H9 (cell line): ENCODE results near the gene TPPP3. TPM values are rescaled to one million over a fixed set of nuclear protein-coding genes. Genes with fewer than 3 reads are reported as not detected.

Source experiments
- DNase-seq: peaks from one replicate; pipeline ENCODE4 v3.0.0-alpha.2; 2017
- H2AFZ ChIP-seq: one replicate; pipeline ENCODE4 v1.6.1; 2013; ENCODE audit warnings: mild to moderate bottlenecking, low read length, control low read depth, moderate library complexity
- H2AK5ac ChIP-seq: 2 replicates; pipeline ENCODE4 v1.6.1; 2013; ENCODE audit warnings: low read length, control low read depth, mixed read lengths; ENCODE audit not compliant: insufficient read length
- H2BK120ac ChIP-seq: one replicate; pipeline ENCODE4 v1.6.1; 2013; ENCODE audit warnings: low read depth, mild to moderate bottlenecking, low read length, control low read depth, inconsistent platforms; ENCODE audit not compliant: poor library complexity, severe bottlenecking
- H2BK12ac ChIP-seq: 2 replicates; pipeline ENCODE4 v1.6.1; 2013; ENCODE audit warnings: low read length, control low read depth, mixed read lengths, low read depth; ENCODE audit not compliant: insufficient read length
- H2BK15ac ChIP-seq: 2 replicates; pipeline ENCODE4 v1.6.1; 2013; ENCODE audit warnings: low read depth, low read length, control low read depth
- H2BK20ac ChIP-seq: one replicate; pipeline ENCODE4 v1.6.1; 2013; ENCODE audit warnings: low read depth, mild to moderate bottlenecking, low read length, control low read depth, inconsistent platforms; ENCODE audit not compliant: poor library complexity, severe bottlenecking
- H2BK5ac ChIP-seq: 2 replicates; pipeline ENCODE4 v1.6.1; 2013; ENCODE audit warnings: low read length, control low read depth, mixed read lengths; ENCODE audit not compliant: insufficient read length
- H3K14ac ChIP-seq: 2 replicates; pipeline ENCODE4 v1.6.1; 2013; ENCODE audit warnings: low read length, control low read depth; ENCODE audit not compliant: insufficient read depth
- H3K18ac ChIP-seq: 2 replicates; pipeline ENCODE4 v1.6.1; 2013; ENCODE audit warnings: low read depth, mild to moderate bottlenecking, mixed read lengths, low read length, control low read depth; ENCODE audit not compliant: insufficient read length
- H3K23ac ChIP-seq: 2 replicates; pipeline ENCODE4 v1.6.1; 2013; ENCODE audit warnings: low read length, control low read depth, mixed read lengths, low read depth; ENCODE audit not compliant: insufficient read length
- H3K23me2 ChIP-seq: 2 replicates; pipeline ENCODE4 v1.6.1; 2013; ENCODE audit warnings: low read depth, mild to moderate bottlenecking, mixed read lengths, low read length, control low read depth; ENCODE audit not compliant: insufficient read length, poor library complexity, severe bottlenecking
- H3K27ac ChIP-seq: 2 replicates; pipeline ENCODE4 v1.5.1; 2013; ENCODE audit warnings: low read length, control low read depth, mixed read lengths, low read depth; ENCODE audit not compliant: insufficient read length
- H3K27me3 ChIP-seq: 2 replicates; pipeline ENCODE4 v1.6.1; 2013; ENCODE audit warnings: low read length, control low read depth, inconsistent platforms; ENCODE audit not compliant: insufficient read depth
- H3K4ac ChIP-seq: 2 replicates; pipeline ENCODE4 v1.6.1; 2013; ENCODE audit warnings: low read depth, mild to moderate bottlenecking, control low read depth, inconsistent platforms, low read length, moderate library complexity
- H3K4me1 ChIP-seq: 2 replicates; pipeline ENCODE4 v1.6.1; 2013; ENCODE audit warnings: low read length, control low read depth, inconsistent platforms; ENCODE audit not compliant: insufficient read depth
- H3K4me2 ChIP-seq: 2 replicates; pipeline ENCODE4 v1.6.1; 2013; ENCODE audit warnings: low read length, control low read depth, mixed read lengths; ENCODE audit not compliant: insufficient read length, insufficient read depth
- H3K56ac ChIP-seq: 2 replicates; pipeline ENCODE4 v1.6.1; 2013; ENCODE audit warnings: low read depth, mild to moderate bottlenecking, mixed read lengths, low read length, control low read depth; ENCODE audit not compliant: insufficient read length
- H3K79me1 ChIP-seq: 2 replicates; pipeline ENCODE4 v1.6.1; 2013; ENCODE audit warnings: low read depth, mild to moderate bottlenecking, moderate library complexity, low read length, control low read depth, inconsistent platforms; ENCODE audit not compliant: insufficient read depth, poor library complexity, severe bottlenecking
- H3K79me2 ChIP-seq: 2 replicates; pipeline ENCODE4 v1.6.1; 2013; ENCODE audit warnings: low read length, control low read depth, inconsistent platforms; ENCODE audit not compliant: insufficient read depth
- H3K9ac ChIP-seq: 2 replicates; pipeline ENCODE4 v1.6.1; 2013; ENCODE audit warnings: low read length, control low read depth, mixed read lengths; ENCODE audit not compliant: insufficient read length; ENCODE audit errors: extremely low read depth
- H3K9me3 ChIP-seq: one replicate; pipeline ENCODE4 v1.6.1; 2013; ENCODE audit warnings: low read depth, low read length, inconsistent platforms; ENCODE audit not compliant: control insufficient read depth
- H3T11ph ChIP-seq: one replicate; pipeline ENCODE4 v1.6.1; 2013; ENCODE audit warnings: mild to moderate bottlenecking, low read length, control low read depth, inconsistent platforms
- H4K20me1 ChIP-seq: one replicate; pipeline ENCODE4 v1.6.1; 2013; ENCODE audit not compliant: control insufficient read depth, insufficient read length, insufficient read depth
- H4K5ac ChIP-seq: 2 replicates; pipeline ENCODE4 v1.6.1; 2013; ENCODE audit warnings: low read depth, mild to moderate bottlenecking, mixed read lengths, low read length, control low read depth; ENCODE audit not compliant: insufficient read length
- H4K8ac ChIP-seq: replicated peaks from 2 replicates; pipeline ENCODE4 v1.6.1; 2013; ENCODE audit warnings: low read length, control low read depth, mixed read lengths, low read depth; ENCODE audit not compliant: insufficient read length
- H4K91ac ChIP-seq: 2 replicates; pipeline ENCODE4 v1.6.1; 2013; ENCODE audit warnings: low read depth, mild to moderate bottlenecking, moderate library complexity, mixed read lengths, low read length, control low read depth; ENCODE audit not compliant: insufficient read length
- H3K27ac Mint-ChIP-seq, 3 experiments: 2 replicates in 2 of 3; 3 replicates in 1 of 3; pipeline ENCODE4 v1.8.0; 2020 to 2021; ENCODE audit warnings: mixed read lengths in 3 of 3, mild to moderate bottlenecking in 1 of 3, moderate library complexity in 1 of 3
- H3K27me3 Mint-ChIP-seq: 2 replicates; pipeline ENCODE4 v1.8.0; 2021; ENCODE audit warnings: low read depth, mild to moderate bottlenecking, moderate library complexity, mixed read lengths
- H3K36me3 Mint-ChIP-seq, 3 experiments: 2 replicates in 2 of 3; 3 replicates in 1 of 3; pipeline ENCODE4 v1.8.0; 2020 to 2021; ENCODE audit warnings: low read depth in 3 of 3, mixed read lengths in 3 of 3; ENCODE audit not compliant: insufficient read depth in 1 of 3
- H3K4me1 Mint-ChIP-seq, 2 experiments: 2 replicates each; pipeline ENCODE4 v1.8.0; 2020; ENCODE audit warnings: mixed read lengths in 2 of 2
- H3K4me3 Mint-ChIP-seq, 2 experiments: 2 replicates in 1 of 2; 3 replicates in 1 of 2; pipeline ENCODE4 v1.8.0; 2020 to 2021; ENCODE audit warnings: mild to moderate bottlenecking in 2 of 2, mixed read lengths in 2 of 2, moderate library complexity in 1 of 2
- H3K9me3 Mint-ChIP-seq, 2 experiments: 2 replicates in 1 of 2; 3 replicates in 1 of 2; pipeline ENCODE4 v1.8.0; 2020; ENCODE audit warnings: mild to moderate bottlenecking in 2 of 2, mixed read lengths in 2 of 2, moderate library complexity in 1 of 2
- WGBS: extraction: QIAGEN DNeasy Blood & Tissue Kit; methylation state at CpG from one replicate; pipeline ENCODE4 v1.1.7; 2013; ENCODE audit warnings: missing lambda C conversion rate, low lambda C conversion rate, mixed read lengths; ENCODE audit not compliant: insufficient read length; ENCODE audit errors: extremely low coverage; 5-methylcytosine and 5-hydroxymethylcytosine counted together
- total RNA-seq: library from RNA; stranded (reverse); gene quantifications from 2 replicates; pipeline ENCODE4 v1.2.1, GENCODE V29; 2021
- TF ChIP-seq, protein P1 (sequence below): fragments of 200-600 bp; sonication (generic); conservative IDR thresholded peaks from 3 replicates; pipeline ENCODE4 v1.8.0; 2021; ENCODE audit warnings: antibody characterized with exemption, mild to moderate bottlenecking

The TPPP3 gene
- total RNA-seq, 1 experiment from 2014 or later: 0.79 TPM

DNA sequence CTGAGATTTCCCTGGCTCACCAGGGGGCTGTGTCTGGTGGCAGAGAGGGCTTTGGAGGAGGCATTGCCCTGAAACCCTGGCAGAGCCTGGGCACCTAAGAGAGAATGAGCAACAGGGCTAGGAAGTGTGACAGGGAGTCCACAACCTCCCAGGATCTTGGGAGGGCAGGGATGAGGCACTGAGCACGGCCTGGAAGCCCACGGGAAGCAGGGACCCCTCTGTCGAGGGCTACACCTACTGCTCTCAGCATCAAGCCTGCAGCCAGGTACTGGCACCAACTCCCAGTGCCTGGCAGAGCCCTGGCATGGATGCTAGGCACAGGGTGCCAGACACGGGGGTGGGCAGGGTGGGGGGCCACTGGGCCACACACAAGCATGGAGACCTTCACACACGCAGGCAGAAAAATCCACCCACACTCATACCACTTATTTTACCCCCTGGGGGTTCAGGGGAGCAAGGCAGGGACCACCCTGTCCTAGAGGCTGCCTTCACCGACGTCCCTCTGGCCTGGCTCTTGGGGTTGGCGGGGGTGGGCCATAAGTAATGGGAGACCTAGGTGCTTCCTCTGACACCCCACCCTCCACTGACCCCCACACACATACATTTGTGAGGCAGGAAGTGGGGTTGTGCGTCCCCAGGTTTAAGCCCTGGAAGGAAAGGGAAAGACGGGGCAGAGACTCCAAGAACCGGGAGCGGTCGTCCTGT lies 36.7 kb upstream of the TPPP3 start:
- no peak overlapping the region for H2BK12ac ChIP-seq
- peak overlapping the region; percentile 80 to 90 for H3K4me3 Mint-ChIP-seq
- peaks cover 17% of the 10 kb centered on the region for H3K23me2 ChIP-seq
- peak overlapping the region; percentile 67 for H3K4me2 ChIP-seq
- H3K9me3 ChIP-seq: no peaks in the 10 kb centered on the region
- H2BK15ac ChIP-seq: no peak overlapping the region
- H2BK5ac ChIP-seq: no peak overlapping the region
- TF ChIP-seq, protein P1, sequence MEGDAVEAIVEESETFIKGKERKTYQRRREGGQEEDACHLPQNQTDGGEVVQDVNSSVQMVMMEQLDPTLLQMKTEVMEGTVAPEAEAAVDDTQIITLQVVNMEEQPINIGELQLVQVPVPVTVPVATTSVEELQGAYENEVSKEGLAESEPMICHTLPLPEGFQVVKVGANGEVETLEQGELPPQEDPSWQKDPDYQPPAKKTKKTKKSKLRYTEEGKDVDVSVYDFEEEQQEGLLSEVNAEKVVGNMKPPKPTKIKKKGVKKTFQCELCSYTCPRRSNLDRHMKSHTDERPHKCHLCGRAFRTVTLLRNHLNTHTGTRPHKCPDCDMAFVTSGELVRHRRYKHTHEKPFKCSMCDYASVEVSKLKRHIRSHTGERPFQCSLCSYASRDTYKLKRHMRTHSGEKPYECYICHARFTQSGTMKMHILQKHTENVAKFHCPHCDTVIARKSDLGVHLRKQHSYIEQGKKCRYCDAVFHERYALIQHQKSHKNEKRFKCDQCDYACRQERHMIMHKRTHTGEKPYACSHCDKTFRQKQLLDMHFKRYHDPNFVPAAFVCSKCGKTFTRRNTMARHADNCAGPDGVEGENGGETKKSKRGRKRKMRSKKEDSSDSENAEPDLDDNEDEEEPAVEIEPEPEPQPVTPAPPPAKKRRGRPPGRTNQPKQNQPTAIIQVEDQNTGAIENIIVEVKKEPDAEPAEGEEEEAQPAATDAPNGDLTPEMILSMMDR: no peak
- no peak for DNase-seq
- H3K14ac ChIP-seq: peak overlapping the region; percentile 62
- H3K27ac ChIP-seq: no peak overlapping the region
- no peak overlapping the region for H3K4ac ChIP-seq
- H3K79me1 ChIP-seq: no peaks in the 10 kb centered on the region
- H2AK5ac ChIP-seq: no peak overlapping the region
- H2AFZ ChIP-seq: no peak overlapping the region
- H4K91ac ChIP-seq: no peak overlapping the region
- no peaks in the 10 kb centered on the region for H3K9me3 Mint-ChIP-seq
- H3K27me3 Mint-ChIP-seq: peaks cover 16% of the 10 kb centered on the region
- H3K18ac ChIP-seq: peak overlapping the region; percentile 85
- H4K20me1 ChIP-seq: no peaks in the 10 kb centered on the region
- H3K27me3 ChIP-seq: no peaks in the 10 kb centered on the region; the same call in 1 of the 2 replicates
- H3K23ac ChIP-seq: no peak overlapping the region
- no peak overlapping the region for H2BK120ac ChIP-seq
- WGBS: no CpG with 5 or more reads among the region's 13 CpGs
- peak overlapping the region; percentile 11 for H3K9ac ChIP-seq
- peaks cover 68 to 69% of the 10 kb centered on the region in 2 experiments for H3K4me1 Mint-ChIP-seq
- H3K27ac Mint-ChIP-seq: peak overlapping the region in 2 of 3 experiments; percentile 52 to 81; a peak in 2 of 7 replicates
- H3T11ph ChIP-seq: no peak overlapping the region
- no peak overlapping the region for H2BK20ac ChIP-seq
- H4K5ac ChIP-seq: no peak overlapping the region
- H4K8ac ChIP-seq: no peak overlapping the region
- H3K36me3 Mint-ChIP-seq: peaks cover 0 to 3% (median 0%) of the 10 kb centered on the region in 3 experiments; a peak in 2 of 7 replicates
- no peaks in the 10 kb centered on the region; the same call in 1 of the 2 replicates for H3K79me2 ChIP-seq
- H3K4me1 ChIP-seq: peaks cover 17% of the 10 kb centered on the region; the same call in 1 of the 2 replicates
- no peak overlapping the region for H3K56ac ChIP-seq
